Mucosa of stomach (tissue), 1 donor: ENCODE measurements around the gene TDP2.
"Not testable (repeated sequence)": the region's sequence is repeated elsewhere in the genome, so short reads cannot be mapped to it uniquely, and the experiment has no call there.

ENCODE experiments used
- H3K27me3 ChIP-seq: one replicate; pipeline ENCODE4 v1.7.0; 2013; ENCODE audit warnings: mild to moderate bottlenecking, low read length; ENCODE audit not compliant: control insufficient read depth, insufficient read depth
- H3K36me3 ChIP-seq: one replicate; pipeline ENCODE4 v1.7.0; 2013; ENCODE audit warnings: low read length; ENCODE audit not compliant: control insufficient read depth, insufficient read depth
- H3K4me1 ChIP-seq: one replicate; pipeline ENCODE4 v1.7.0; 2013; ENCODE audit warnings: mild to moderate bottlenecking, low read length; ENCODE audit not compliant: control insufficient read depth, insufficient read depth
- H3K4me3 ChIP-seq: one replicate; pipeline ENCODE4 v1.7.0; 2013; ENCODE audit warnings: low read length
- H3K9ac ChIP-seq: one replicate; pipeline ENCODE4 v1.7.0; 2013; ENCODE audit warnings: mild to moderate bottlenecking, low read length, moderate library complexity
- H3K9me3 ChIP-seq: one replicate; pipeline ENCODE4 v1.7.0; 2013; ENCODE audit warnings: mild to moderate bottlenecking, low read length, moderate library complexity; ENCODE audit not compliant: control insufficient read depth
- donor health status: Pancreatic carcinoma.

The TDP2 gene

DNA sequence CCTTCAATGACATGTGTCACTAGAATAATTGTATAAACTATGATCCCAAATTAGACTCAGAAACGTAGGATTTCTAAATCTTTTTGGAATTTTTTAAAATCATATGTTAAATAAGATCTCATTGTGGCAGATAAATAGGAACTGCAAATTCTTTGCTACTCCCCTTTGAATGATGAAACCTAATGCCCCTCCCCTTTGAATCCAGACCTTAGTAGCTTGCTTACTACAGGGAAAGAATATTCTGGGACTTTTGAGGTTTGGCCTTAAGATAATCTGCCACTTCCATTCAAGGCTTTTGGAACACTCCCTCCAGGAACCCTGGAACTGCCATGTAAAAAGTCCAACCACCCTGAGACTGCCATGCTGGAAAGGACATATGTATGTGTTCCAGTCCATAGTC is 7.1 kb downstream of the TDP2 start:
- no peak overlapping the region for H3K4me3 ChIP-seq
- H3K9ac ChIP-seq, result no peak overlapping the region
- peaks cover 13% of the 10 kb centered on the region for H3K4me1 ChIP-seq
- H3K36me3 ChIP-seq, result no peaks in the 10 kb centered on the region
- no peaks in the 10 kb centered on the region for H3K9me3 ChIP-seq
- no peaks in the 10 kb centered on the region for H3K27me3 ChIP-seq

DNA sequence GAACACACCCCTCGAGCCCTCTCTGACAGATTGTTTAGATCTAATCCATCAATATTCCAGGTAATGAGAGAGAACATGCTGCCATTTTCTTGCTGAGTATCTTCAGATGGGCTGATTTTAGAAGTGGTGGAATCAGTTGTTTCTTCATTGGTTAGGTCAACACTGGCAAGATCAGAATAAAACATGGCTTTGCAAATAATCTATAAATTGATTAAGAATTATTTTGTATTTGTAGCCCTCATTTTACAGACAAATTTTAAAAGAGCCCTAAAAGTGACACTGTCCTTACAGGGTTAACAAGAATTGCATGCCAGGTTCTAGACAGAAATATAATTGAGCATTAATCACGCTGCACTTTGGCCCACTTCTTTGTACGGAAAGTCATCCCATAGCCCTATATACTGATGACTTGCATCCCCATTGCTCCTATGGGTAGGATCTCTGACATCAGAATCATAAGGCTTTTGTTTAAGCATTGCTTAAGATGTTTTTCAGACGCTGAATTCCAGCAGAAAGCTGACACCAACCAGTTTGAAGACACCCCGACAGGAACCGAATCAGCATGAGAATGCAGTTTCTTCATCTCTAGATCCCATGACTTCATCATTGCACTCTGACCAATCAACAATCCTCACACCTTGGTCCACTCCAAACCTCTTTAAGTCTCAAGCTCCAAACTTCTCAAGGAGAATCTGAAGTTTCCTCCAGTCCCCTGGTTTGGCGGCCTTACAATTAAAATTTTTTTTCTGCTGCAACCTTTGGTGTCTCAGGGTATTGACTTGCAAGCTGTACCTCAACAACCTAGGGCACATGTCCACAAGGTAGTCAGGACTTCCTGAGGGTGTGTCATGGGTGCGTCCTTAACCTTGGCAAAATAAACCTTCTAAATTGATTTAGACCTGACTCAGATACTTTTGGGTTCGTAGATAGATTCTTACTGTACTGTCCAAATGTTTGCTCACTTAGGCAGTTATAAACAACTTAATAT is 7.8 kb downstream of the TDP2 start:
- Histone ChIP-seq H3K9me3 (no peaks in the 10 kb centered on the region), H3K4me1 (peaks cover 13% of the 10 kb centered on the region), H3K27me3 (no peaks in the 10 kb centered on the region), H3K9ac (no peak overlapping the region), H3K36me3 (no peaks in the 10 kb centered on the region), H3K4me3 (no peak overlapping the region)

DNA sequence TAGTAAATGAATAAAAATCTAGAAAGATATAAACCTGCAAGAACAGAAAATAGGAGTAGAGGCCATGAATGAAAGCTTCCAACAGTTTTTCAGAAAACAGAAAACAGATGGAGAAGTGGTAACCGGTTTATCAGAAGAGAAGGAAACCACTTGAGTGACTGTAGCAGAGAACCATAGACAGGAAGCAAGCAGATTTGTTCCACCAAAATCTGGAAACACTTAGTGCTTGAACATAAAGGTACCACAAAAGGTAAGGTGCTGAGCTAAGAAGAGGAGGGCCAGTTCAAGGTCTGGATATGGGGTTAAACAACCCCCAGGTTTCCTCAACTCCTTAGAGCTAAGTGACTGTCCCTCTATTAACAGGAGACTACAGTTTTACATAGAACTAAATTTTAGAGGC is 11.5 kb downstream of the TDP2 start:
- Histone ChIP-seq H3K9me3 (no peaks in the 10 kb centered on the region), H3K4me1 (peaks cover 13% of the 10 kb centered on the region), H3K4me3 (no peak overlapping the region), H3K27me3 (no peaks in the 10 kb centered on the region), H3K36me3 (no peaks in the 10 kb centered on the region), H3K9ac (no peak overlapping the region)

DNA sequence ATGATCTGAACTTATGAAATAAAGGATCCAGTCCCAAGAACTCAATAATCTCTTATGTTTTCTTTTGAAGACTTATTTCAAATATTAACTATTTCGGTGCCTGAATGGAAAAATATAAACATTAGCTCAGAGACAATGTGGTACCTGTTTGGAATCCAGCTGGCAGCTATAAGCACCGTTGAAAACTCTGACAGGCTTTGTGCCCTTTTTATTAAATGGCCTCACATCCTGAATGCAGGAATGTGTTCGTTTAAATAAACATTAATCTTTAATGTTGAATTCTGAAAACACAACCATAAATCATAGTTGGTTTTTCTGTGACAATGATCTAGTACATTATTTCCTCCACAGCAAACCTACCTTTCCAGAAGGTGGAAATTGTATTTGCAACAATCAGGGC is 16.3 kb downstream of the TDP2 start:
- Histone ChIP-seq H3K9me3 (no peaks in the 10 kb centered on the region), H3K27me3 (no peaks in the 10 kb centered on the region), H3K36me3 (no peaks in the 10 kb centered on the region), H3K9ac (no peak overlapping the region), H3K4me3 (no peak overlapping the region), H3K4me1 (peaks cover 6% of the 10 kb centered on the region)

DNA sequence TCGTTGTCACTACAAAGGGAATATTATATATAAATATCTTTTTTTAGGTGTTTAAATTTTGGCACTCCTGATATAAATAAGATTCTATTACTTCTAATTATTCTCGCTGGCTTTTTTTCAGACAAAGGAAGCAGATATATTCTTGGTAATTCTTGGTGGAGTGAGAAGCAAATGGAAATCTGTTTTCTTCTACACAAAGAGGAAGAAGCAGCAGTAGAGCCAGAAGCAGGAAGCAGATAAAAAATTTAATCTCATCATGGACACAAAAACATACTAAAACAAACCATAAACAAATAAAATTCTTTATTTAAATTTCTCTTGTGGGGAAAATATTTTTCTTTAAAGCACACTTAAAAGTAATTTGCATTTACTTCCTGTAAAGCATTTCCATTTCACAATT is 17.0 kb downstream of the TDP2 start:
- H3K4me3 ChIP-seq, result no peak overlapping the region
- no peaks in the 10 kb centered on the region for H3K9me3 ChIP-seq
- H3K9ac ChIP-seq, result no peak overlapping the region
- H3K27me3 ChIP-seq, result peaks cover under 1% of the 10 kb centered on the region
- no peaks in the 10 kb centered on the region for H3K36me3 ChIP-seq
- peaks cover 6% of the 10 kb centered on the region for H3K4me1 ChIP-seq

GRCh38 chr6:24648276-24648675 is 18.4 kb downstream of the TDP2 start:
- H3K9me3 ChIP-seq, result no peaks in the 10 kb centered on the region
- H3K4me1 ChIP-seq, result peaks cover 6% of the 10 kb centered on the region
- no peak overlapping the region for H3K9ac ChIP-seq
- no peak overlapping the region for H3K4me3 ChIP-seq
- H3K36me3 ChIP-seq, result no peaks in the 10 kb centered on the region
- peaks cover 11% of the 10 kb centered on the region for H3K27me3 ChIP-seq

GRCh38 chr6:24646771-24647170 is 19.9 kb downstream of the TDP2 start:
- Histone ChIP-seq H3K9ac (no peak overlapping the region), H3K4me1 (peaks cover 6% of the 10 kb centered on the region), H3K27me3 (peaks cover 11% of the 10 kb centered on the region), H3K9me3 (no peaks in the 10 kb centered on the region), H3K36me3 (no peaks in the 10 kb centered on the region), H3K4me3 (no peak overlapping the region)

- no peaks in the 10 kb centered on the region for H3K36me3 ChIP-seq
- peaks cover 6% of the 10 kb centered on the region for H3K4me1 ChIP-seq
- H3K9me3 ChIP-seq, result no peaks in the 10 kb centered on the region
- no peak overlapping the region for H3K4me3 ChIP-seq
- H3K9ac ChIP-seq, result no peak overlapping the region
- peaks cover 11% of the 10 kb centered on the region for H3K27me3 ChIP-seq
These were observed 22.3 kb downstream of the TDP2 start for GRCh38 chr6:24644377-24644776.

GRCh38 chr6:24643920-24644319 is 22.8 kb downstream of the TDP2 start:
- H3K4me1 ChIP-seq, result peaks cover 6% of the 10 kb centered on the region
- H3K27me3 ChIP-seq, result peaks cover 11% of the 10 kb centered on the region
- H3K9ac ChIP-seq, result no peak overlapping the region
- H3K36me3 ChIP-seq, result no peaks in the 10 kb centered on the region
- H3K4me3 ChIP-seq, result no peak overlapping the region
- H3K9me3 ChIP-seq, result no peaks in the 10 kb centered on the region

GRCh38 chr6:24642061-24642460 is 24.6 kb downstream of the TDP2 start:
- peaks cover 11% of the 10 kb centered on the region for H3K27me3 ChIP-seq
- peaks cover 6% of the 10 kb centered on the region for H3K4me1 ChIP-seq
- H3K4me3 ChIP-seq, result no peak overlapping the region
- H3K9ac ChIP-seq, result no peak overlapping the region
- H3K9me3 ChIP-seq, result no peaks in the 10 kb centered on the region
- H3K36me3 ChIP-seq, result no peaks in the 10 kb centered on the region

DNA sequence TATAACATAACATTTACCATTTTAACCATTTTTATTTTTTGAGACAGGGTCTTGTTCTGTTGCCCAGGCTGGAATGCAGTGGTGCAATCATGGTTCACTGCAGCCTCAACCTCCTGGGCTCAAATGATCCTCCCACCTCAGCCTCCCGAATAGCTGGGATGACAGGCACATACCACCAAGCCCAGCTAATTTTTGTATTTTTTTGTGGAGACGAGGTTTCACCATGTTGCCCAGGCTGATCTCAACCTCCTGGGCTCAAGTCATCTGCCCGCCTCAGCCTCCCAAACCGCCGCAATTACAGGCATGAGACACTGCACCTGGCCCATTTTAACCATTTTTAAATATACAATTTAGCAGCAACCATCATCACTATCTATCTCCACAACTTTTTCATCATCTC is 26.1 kb downstream of the TDP2 start:
- peaks cover 11% of the 10 kb centered on the region for H3K27me3 ChIP-seq
- H3K9me3 ChIP-seq, result not testable (repeated sequence)

DNA sequence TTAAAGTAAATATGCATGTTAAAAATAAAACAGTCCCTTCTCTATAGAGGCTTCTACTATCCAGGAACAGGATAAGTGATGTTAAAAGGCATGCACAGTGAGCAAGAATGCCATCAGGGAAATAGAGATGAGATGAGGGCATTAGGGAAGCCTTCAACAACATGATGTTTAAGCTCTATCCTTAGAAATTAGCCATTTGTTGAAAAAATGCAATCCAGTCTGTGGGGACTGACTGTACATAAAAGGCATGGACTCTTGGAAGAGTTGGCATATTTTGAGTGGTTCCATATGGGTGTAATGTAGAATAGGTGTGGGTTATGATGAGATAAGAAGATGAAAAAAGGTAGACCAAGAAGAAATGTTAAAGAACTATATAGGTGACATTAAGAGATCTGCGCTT is 26.5 kb downstream of the TDP2 start:
- Histone ChIP-seq H3K4me1 (no peaks in the 10 kb centered on the region), H3K9me3 (no peaks in the 10 kb centered on the region)

More for the DNA sequence above, 26.1 kb downstream of the TDP2 start:
- not testable (repeated sequence) for H3K36me3 ChIP-seq, H3K9ac ChIP-seq, H3K4me1 ChIP-seq, H3K4me3 ChIP-seq

More for the DNA sequence above, 26.5 kb downstream of the TDP2 start:
- Histone ChIP-seq H3K36me3 (no peaks in the 10 kb centered on the region), H3K27me3 (peaks cover 11% of the 10 kb centered on the region), H3K4me3 (no peak overlapping the region), H3K9ac (no peak overlapping the region)
